GM12878 (cell line): ENCODE data around the gene DNMT1. TPM values are rescaled to one million over a fixed set of nuclear protein-coding genes. Genes with fewer than 3 reads are reported as not detected.

ENCODE experiments used
- BACH1 ChIP-seq: fragments of 450-650 bp; IDR thresholded peaks from 2 replicates; pipeline ENCODE4 v1.6.1; 2017; ENCODE audit warnings: mild to moderate bottlenecking, borderline replicate concordance
- BHLHE40 ChIP-seq, 2 experiments: fragments of 450-650 bp in 1 of 2; IDR thresholded peaks; 2 replicates each; pipeline ENCODE4 v1.6.1; 2011 to 2017; ENCODE audit warnings: low read depth in 2 of 2, borderline replicate concordance in 1 of 2, improper control_type of control experiment in 1 of 2, low read length in 1 of 2, mild to moderate bottlenecking in 1 of 2
- DPF2 ChIP-seq: fragments of 450-650 bp; IDR thresholded peaks from 2 replicates; pipeline ENCODE4 v1.6.1; 2017; ENCODE audit warnings: mild to moderate bottlenecking
- KAT2A ChIP-seq: conservative IDR thresholded peaks from 2 replicates; pipeline ENCODE4 v1.6.1; 2011; ENCODE audit warnings: low read depth, low read length; ENCODE audit not compliant: control insufficient read depth
- KLF5 ChIP-seq: fragments of 450-650 bp; IDR thresholded peaks from 2 replicates; pipeline ENCODE4 v1.6.1; 2014; ENCODE audit warnings: mild to moderate bottlenecking; ENCODE audit not compliant: partially characterized antibody
- NRF1 ChIP-seq: conservative IDR thresholded peaks from 2 replicates; pipeline ENCODE4 v1.6.1; 2011; ENCODE audit warnings: mild to moderate bottlenecking, low read depth, low read length, improper control_type of control experiment
- RBBP5 ChIP-seq: fragments of 200-600 bp; sonication (generic); conservative IDR thresholded peaks from 2 replicates; pipeline ENCODE4 v1.6.1; 2016
- SMARCA5 ChIP-seq: fragments of 450-650 bp; IDR thresholded peaks from 2 replicates; pipeline ENCODE4 v1.6.1; 2017; ENCODE audit warnings: mild to moderate bottlenecking
- SMC3 ChIP-seq: IDR thresholded peaks from 2 replicates; pipeline ENCODE4 v1.6.1; 2011; ENCODE audit warnings: low read length, improper control_type of control experiment, borderline replicate concordance
- SPI1 ChIP-seq: IDR thresholded peaks from 2 replicates; pipeline ENCODE4 v1.6.1; 2011; ENCODE audit warnings: low read depth, mild to moderate bottlenecking, low read length, moderate library complexity, borderline replicate concordance; ENCODE audit not compliant: insufficient read depth
- YY1 ChIP-seq: IDR thresholded peaks from 2 replicates; pipeline ENCODE4 v1.6.1; 2011; ENCODE audit warnings: low read depth, mild to moderate bottlenecking, low read length
- ZNF207 ChIP-seq: fragments of 450-650 bp; IDR thresholded peaks from 2 replicates; pipeline ENCODE4 v1.6.1; 2014; ENCODE audit warnings: antibody characterized with exemption, mild to moderate bottlenecking, borderline replicate concordance
- ZNF274 ChIP-seq: IDR thresholded peaks from one replicate; pipeline ENCODE4 v1.8.0; 2011; ENCODE audit not compliant: insufficient read length, insufficient read depth
- polyA plus RNA-seq, 11 experiments: library from polyadenylated mRNA; depleted of rRNA in 4 of 11; unstranded in 6 of 11; stranded (reverse) in 5 of 11; fragments of >200 nt; fragmentation: Nextera tagmentation in 4 of 11; fragmentation: Illumina TruSeq in 1 of 11; extraction: Ambion mirVana in 4 of 11; extraction: Trizol in 1 of 11; gene quantifications; 1 replicate in 1 of 11; 2 replicates in 10 of 11; pipeline versions ENCODE4 v1.2.1 to v1.2.3, GENCODE V29; 2011 to 2016; ENCODE audit warnings: inconsistent platforms in 2 of 11, missing spikeins in 2 of 11, low read depth in 1 of 11
- total RNA-seq, 4 experiments: library from RNA; depleted of rRNA in 3 of 4; stranded (reverse); fragments of >200 nt in 3 of 4; fragmentation: Illumina TruSeq in 1 of 4; extraction: Trizol in 1 of 4; gene quantifications; 2 replicates each; pipeline versions ENCODE4 v1.2.1 to v1.2.3, GENCODE V29; 2013 to 2021
- TF ChIP-seq, protein P1 (sequence below): fragments of 450-650 bp; IDR thresholded peaks from 2 replicates; pipeline ENCODE4 v1.6.1; 2014; ENCODE audit warnings: mild to moderate bottlenecking
- TF ChIP-seq, protein P2 (sequence below): IDR thresholded peaks from 2 replicates; pipeline ENCODE4 v1.6.1; 2012; ENCODE audit warnings: low read depth, low read length, improper control_type of control experiment
- TF ChIP-seq, protein P3 (sequence below): fragments of 450-650 bp; IDR thresholded peaks from 2 replicates; pipeline ENCODE4 v1.6.1; 2017; ENCODE audit warnings: borderline replicate concordance
- TF ChIP-seq, protein P4 (sequence below): fragments of 450-650 bp; IDR thresholded peaks from 2 replicates; pipeline ENCODE4 v1.6.1; 2017; ENCODE audit warnings: mild to moderate bottlenecking, low read depth, inconsistent platforms; ENCODE audit not compliant: poor library complexity, severe bottlenecking
- TF ChIP-seq, protein P5 (sequence below): fragments of 450-650 bp; IDR thresholded peaks from 2 replicates; pipeline ENCODE4 v1.6.1; 2018; ENCODE audit warnings: mild to moderate bottlenecking, low read depth, moderate library complexity; ENCODE audit not compliant: partially characterized antibody
- TF ChIP-seq, protein P6 (sequence below): fragments of 450-650 bp; IDR thresholded peaks from 2 replicates; pipeline ENCODE4 v1.6.1; 2017; ENCODE audit warnings: low read depth, mild to moderate bottlenecking, moderate library complexity

DNMT1 gene
- total and polyA plus RNA-seq, 10 of the 15 experiments (the other 5 are each of a cell fraction or from before 2014, with no cell fraction given): 70.0 to 290 (median 133) TPM

DNA sequence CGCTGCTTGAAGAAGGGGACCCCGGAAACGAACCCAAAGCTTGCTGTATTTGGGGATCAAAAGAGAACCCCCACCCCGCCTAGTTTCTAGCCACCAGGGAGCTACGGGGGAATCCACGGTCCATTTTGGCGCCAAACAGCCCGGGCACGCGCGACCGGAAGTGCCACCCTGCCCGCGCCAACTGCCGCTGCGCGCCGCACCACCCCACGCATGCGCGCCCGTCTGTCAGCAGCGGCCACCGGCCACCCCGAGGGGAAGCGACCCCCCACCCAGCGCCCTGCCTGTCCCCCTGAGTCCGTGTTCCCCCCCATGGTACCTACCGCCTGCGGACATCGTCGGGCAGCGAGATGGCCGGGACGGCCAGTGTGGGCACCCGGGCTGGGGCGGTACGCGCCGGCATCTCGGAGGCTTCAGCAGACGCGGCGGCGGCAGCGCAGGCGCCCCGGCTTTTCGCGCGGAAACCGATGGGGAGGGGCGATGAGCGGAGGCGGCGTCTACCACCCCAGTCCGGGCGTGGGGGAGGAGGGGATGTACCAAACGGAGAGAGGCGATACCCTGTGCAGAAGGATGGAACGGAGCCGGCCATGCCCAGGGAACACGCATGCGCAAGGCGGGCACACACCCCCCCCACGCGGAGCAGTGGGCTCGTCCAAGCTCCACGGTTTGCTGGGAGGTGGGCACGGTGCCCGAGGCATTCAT lies at the start of gene DNMT1 (continued):
- TF ChIP-seq, protein P1, sequence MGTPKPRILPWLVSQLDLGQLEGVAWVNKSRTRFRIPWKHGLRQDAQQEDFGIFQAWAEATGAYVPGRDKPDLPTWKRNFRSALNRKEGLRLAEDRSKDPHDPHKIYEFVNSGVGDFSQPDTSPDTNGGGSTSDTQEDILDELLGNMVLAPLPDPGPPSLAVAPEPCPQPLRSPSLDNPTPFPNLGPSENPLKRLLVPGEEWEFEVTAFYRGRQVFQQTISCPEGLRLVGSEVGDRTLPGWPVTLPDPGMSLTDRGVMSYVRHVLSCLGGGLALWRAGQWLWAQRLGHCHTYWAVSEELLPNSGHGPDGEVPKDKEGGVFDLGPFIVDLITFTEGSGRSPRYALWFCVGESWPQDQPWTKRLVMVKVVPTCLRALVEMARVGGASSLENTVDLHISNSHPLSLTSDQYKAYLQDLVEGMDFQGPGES: 0 out of 2 replicates have a peak, but pooled peaks have one; percentile 32
- TF ChIP-seq NRF1 (peak; percentile 71), SMARCA5 (peak; percentile 10; the same call in 1 of the 2 replicates), DPF2 (peak; percentile 74), RBBP5 (no peak), KAT2A (no peak), BHLHE40 (IDR thresholded peaks at IDR 0.05; ENCODE audit: borderline replicate concordance in 1 of 2, low read depth in 2 of 2, low read length in 1 of 2) (peak; percentile 98), ZNF207 (peak; percentile 93; the same call in 1 of the 2 replicates), BACH1 (0 out of 2 replicates have a peak, but pooled peaks have one; percentile 9), ZNF274 (no peak), KLF5 (peak; percentile 99), SMC3 (no peak), YY1 (peak; percentile 62; the same call in 1 of the 2 replicates), SPI1 (0 out of 2 replicates have a peak, but pooled peaks have one; percentile 1)
- TF ChIP-seq, protein P2, sequence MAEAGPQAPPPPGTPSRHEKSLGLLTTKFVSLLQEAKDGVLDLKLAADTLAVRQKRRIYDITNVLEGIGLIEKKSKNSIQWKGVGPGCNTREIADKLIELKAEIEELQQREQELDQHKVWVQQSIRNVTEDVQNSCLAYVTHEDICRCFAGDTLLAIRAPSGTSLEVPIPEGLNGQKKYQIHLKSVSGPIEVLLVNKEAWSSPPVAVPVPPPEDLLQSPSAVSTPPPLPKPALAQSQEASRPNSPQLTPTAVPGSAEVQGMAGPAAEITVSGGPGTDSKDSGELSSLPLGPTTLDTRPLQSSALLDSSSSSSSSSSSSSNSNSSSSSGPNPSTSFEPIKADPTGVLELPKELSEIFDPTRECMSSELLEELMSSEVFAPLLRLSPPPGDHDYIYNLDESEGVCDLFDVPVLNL: peak; percentile 60
- TF ChIP-seq, protein P3, sequence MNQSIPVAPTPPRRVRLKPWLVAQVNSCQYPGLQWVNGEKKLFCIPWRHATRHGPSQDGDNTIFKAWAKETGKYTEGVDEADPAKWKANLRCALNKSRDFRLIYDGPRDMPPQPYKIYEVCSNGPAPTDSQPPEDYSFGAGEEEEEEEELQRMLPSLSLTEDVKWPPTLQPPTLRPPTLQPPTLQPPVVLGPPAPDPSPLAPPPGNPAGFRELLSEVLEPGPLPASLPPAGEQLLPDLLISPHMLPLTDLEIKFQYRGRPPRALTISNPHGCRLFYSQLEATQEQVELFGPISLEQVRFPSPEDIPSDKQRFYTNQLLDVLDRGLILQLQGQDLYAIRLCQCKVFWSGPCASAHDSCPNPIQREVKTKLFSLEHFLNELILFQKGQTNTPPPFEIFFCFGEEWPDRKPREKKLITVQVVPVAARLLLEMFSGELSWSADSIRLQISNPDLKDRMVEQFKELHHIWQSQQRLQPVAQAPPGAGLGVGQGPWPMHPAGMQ: no peak
- TF ChIP-seq, protein P4, sequence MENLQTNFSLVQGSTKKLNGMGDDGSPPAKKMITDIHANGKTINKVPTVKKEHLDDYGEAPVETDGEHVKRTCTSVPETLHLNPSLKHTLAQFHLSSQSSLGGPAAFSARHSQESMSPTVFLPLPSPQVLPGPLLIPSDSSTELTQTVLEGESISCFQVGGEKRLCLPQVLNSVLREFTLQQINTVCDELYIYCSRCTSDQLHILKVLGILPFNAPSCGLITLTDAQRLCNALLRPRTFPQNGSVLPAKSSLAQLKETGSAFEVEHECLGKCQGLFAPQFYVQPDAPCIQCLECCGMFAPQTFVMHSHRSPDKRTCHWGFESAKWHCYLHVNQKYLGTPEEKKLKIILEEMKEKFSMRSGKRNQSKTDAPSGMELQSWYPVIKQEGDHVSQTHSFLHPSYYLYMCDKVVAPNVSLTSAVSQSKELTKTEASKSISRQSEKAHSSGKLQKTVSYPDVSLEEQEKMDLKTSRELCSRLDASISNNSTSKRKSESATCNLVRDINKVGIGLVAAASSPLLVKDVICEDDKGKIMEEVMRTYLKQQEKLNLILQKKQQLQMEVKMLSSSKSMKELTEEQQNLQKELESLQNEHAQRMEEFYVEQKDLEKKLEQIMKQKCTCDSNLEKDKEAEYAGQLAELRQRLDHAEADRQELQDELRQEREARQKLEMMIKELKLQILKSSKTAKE: peak; percentile 69
- TF ChIP-seq, protein P5, sequence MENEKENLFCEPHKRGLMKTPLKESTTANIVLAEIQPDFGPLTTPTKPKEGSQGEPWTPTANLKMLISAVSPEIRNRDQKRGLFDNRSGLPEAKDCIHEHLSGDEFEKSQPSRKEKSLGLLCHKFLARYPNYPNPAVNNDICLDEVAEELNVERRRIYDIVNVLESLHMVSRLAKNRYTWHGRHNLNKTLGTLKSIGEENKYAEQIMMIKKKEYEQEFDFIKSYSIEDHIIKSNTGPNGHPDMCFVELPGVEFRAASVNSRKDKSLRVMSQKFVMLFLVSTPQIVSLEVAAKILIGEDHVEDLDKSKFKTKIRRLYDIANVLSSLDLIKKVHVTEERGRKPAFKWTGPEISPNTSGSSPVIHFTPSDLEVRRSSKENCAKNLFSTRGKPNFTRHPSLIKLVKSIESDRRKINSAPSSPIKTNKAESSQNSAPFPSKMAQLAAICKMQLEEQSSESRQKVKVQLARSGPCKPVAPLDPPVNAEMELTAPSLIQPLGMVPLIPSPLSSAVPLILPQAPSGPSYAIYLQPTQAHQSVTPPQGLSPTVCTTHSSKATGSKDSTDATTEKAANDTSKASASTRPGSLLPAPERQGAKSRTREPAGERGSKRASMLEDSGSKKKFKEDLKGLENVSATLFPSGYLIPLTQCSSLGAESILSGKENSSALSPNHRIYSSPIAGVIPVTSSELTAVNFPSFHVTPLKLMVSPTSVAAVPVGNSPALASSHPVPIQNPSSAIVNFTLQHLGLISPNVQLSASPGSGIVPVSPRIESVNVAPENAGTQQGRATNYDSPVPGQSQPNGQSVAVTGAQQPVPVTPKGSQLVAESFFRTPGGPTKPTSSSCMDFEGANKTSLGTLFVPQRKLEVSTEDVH: peak; percentile 94
- TF ChIP-seq, protein P6, sequence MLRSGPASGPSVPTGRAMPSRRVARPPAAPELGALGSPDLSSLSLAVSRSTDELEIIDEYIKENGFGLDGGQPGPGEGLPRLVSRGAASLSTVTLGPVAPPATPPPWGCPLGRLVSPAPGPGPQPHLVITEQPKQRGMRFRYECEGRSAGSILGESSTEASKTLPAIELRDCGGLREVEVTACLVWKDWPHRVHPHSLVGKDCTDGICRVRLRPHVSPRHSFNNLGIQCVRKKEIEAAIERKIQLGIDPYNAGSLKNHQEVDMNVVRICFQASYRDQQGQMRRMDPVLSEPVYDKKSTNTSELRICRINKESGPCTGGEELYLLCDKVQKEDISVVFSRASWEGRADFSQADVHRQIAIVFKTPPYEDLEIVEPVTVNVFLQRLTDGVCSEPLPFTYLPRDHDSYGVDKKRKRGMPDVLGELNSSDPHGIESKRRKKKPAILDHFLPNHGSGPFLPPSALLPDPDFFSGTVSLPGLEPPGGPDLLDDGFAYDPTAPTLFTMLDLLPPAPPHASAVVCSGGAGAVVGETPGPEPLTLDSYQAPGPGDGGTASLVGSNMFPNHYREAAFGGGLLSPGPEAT: peak; percentile 32; the same call in 1 of the 2 replicates
